Liver (tissue), 3 donors: Measurements from ENCODE around the gene LAG3.

Experiments used
- FOXA1 ChIP-seq: IDR thresholded peaks from 2 replicates; pipeline ENCODE4 v1.6.1; 2016; ENCODE audit warnings: antibody characterized with exemption
- GABPA ChIP-seq, 2 donors: IDR thresholded peaks in 1 of 2; conservative IDR thresholded peaks in 1 of 2; 2 replicates each; pipeline ENCODE4 v1.6.1; 2016; ENCODE audit warnings: antibody characterized with exemption in 2 of 2, mild to moderate bottlenecking in 1 of 2, moderate library complexity in 1 of 2
- HNF4A ChIP-seq, 2 donors: conservative IDR thresholded peaks; 2 replicates each; pipeline ENCODE4 v1.6.1; 2016; ENCODE audit warnings: antibody characterized with exemption in 2 of 2, mild to moderate bottlenecking in 2 of 2
- JUND ChIP-seq, 2 donors: IDR thresholded peaks; 2 replicates each; pipeline ENCODE4 v1.6.1; 2016; ENCODE audit warnings: antibody characterized with exemption in 2 of 2
- NR2F2 ChIP-seq: IDR thresholded peaks from 2 replicates; pipeline ENCODE4 v1.6.1; 2016; ENCODE audit warnings: antibody characterized with exemption
- RAD21 ChIP-seq, 2 donors: IDR thresholded peaks; 2 replicates each; pipeline ENCODE4 v1.6.1; 2016; ENCODE audit warnings: antibody characterized with exemption in 2 of 2, mild to moderate bottlenecking in 2 of 2
- SP1 ChIP-seq: IDR thresholded peaks from 2 replicates; pipeline ENCODE4 v1.6.1; 2018; ENCODE audit warnings: antibody characterized with exemption, mild to moderate bottlenecking
- TAF1 ChIP-seq: conservative IDR thresholded peaks from 2 replicates; pipeline ENCODE4 v1.6.1; 2016; ENCODE audit warnings: antibody characterized with exemption, mild to moderate bottlenecking
- YY1 ChIP-seq: IDR thresholded peaks from 2 replicates; pipeline ENCODE4 v1.6.1; 2016; ENCODE audit warnings: antibody characterized with exemption, mild to moderate bottlenecking
- TF ChIP-seq, protein P1 (sequence below): fragments of 150-350 bp; IDR thresholded peaks from 2 replicates; pipeline ENCODE4 v1.5.1; 2017; ENCODE audit warnings: improper control_type of control experiment, low read depth, low read length; ENCODE audit not compliant: missing input control
- TF ChIP-seq, protein P2 (sequence below): IDR thresholded peaks from 2 replicates; pipeline ENCODE4 v1.6.1; 2016; ENCODE audit warnings: antibody characterized with exemption
- TF ChIP-seq, protein P3 (sequence below): IDR thresholded peaks from 2 replicates; pipeline ENCODE4 v1.6.1; 2016; ENCODE audit warnings: antibody characterized with exemption, mild to moderate bottlenecking
- TF ChIP-seq, protein P4 (sequence below): IDR thresholded peaks from 2 replicates; pipeline ENCODE4 v1.6.1; 2016; ENCODE audit warnings: antibody characterized with exemption
- donor health status: healthy.
- donor health status: healthy.

DNA sequence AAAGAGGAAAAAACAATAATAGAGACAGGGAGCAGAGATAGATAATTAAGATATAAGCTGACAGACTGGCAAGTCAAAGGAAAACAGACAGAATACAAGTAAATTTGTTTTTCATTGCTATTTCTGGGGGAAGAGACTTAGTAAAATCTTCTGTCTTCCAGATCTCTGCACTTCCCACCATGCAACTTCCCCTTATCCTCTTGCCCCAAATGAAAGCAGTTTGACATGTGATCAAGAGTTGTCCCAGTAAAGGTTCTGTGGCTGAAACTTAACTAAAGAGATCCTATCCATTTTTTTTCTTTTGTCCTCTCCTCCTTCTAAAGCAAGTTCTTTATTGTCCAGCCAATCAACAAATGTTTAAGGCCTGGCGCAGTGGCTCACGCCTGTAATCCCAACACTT is 17.9 kb upstream of the LAG3 start:
- TF ChIP-seq, protein P1, sequence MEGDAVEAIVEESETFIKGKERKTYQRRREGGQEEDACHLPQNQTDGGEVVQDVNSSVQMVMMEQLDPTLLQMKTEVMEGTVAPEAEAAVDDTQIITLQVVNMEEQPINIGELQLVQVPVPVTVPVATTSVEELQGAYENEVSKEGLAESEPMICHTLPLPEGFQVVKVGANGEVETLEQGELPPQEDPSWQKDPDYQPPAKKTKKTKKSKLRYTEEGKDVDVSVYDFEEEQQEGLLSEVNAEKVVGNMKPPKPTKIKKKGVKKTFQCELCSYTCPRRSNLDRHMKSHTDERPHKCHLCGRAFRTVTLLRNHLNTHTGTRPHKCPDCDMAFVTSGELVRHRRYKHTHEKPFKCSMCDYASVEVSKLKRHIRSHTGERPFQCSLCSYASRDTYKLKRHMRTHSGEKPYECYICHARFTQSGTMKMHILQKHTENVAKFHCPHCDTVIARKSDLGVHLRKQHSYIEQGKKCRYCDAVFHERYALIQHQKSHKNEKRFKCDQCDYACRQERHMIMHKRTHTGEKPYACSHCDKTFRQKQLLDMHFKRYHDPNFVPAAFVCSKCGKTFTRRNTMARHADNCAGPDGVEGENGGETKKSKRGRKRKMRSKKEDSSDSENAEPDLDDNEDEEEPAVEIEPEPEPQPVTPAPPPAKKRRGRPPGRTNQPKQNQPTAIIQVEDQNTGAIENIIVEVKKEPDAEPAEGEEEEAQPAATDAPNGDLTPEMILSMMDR: no peak
- TF ChIP-seq, protein P2, sequence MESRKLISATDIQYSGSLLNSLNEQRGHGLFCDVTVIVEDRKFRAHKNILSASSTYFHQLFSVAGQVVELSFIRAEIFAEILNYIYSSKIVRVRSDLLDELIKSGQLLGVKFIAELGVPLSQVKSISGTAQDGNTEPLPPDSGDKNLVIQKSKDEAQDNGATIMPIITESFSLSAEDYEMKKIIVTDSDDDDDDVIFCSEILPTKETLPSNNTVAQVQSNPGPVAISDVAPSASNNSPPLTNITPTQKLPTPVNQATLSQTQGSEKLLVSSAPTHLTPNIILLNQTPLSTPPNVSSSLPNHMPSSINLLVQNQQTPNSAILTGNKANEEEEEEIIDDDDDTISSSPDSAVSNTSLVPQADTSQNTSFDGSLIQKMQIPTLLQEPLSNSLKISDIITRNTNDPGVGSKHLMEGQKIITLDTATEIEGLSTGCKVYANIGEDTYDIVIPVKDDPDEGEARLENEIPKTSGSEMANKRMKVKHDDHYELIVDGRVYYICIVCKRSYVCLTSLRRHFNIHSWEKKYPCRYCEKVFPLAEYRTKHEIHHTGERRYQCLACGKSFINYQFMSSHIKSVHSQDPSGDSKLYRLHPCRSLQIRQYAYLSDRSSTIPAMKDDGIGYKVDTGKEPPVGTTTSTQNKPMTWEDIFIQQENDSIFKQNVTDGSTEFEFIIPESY: no peak
- TF ChIP-seq RAD21 (IDR thresholded peaks at IDR 0.05) (no peak), SP1 (no peak), NR2F2 (no peak), GABPA (IDR thresholded peaks at IDR 0.05 in 1 of 2, conservative IDR thresholded peaks at IDR 0.05 in 1 of 2) (no peak), YY1 (no peak), JUND (IDR thresholded peaks at IDR 0.05) (no peak), TAF1 (no peak), FOXA1 (no peak), HNF4A (conservative IDR thresholded peaks at IDR 0.05) (no peak)
- TF ChIP-seq, protein P3, sequence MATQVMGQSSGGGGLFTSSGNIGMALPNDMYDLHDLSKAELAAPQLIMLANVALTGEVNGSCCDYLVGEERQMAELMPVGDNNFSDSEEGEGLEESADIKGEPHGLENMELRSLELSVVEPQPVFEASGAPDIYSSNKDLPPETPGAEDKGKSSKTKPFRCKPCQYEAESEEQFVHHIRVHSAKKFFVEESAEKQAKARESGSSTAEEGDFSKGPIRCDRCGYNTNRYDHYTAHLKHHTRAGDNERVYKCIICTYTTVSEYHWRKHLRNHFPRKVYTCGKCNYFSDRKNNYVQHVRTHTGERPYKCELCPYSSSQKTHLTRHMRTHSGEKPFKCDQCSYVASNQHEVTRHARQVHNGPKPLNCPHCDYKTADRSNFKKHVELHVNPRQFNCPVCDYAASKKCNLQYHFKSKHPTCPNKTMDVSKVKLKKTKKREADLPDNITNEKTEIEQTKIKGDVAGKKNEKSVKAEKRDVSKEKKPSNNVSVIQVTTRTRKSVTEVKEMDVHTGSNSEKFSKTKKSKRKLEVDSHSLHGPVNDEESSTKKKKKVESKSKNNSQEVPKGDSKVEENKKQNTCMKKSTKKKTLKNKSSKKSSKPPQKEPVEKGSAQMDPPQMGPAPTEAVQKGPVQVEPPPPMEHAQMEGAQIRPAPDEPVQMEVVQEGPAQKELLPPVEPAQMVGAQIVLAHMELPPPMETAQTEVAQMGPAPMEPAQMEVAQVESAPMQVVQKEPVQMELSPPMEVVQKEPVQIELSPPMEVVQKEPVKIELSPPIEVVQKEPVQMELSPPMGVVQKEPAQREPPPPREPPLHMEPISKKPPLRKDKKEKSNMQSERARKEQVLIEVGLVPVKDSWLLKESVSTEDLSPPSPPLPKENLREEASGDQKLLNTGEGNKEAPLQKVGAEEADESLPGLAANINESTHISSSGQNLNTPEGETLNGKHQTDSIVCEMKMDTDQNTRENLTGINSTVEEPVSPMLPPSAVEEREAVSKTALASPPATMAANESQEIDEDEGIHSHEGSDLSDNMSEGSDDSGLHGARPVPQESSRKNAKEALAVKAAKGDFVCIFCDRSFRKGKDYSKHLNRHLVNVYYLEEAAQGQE: no peak
- TF ChIP-seq, protein P4, sequence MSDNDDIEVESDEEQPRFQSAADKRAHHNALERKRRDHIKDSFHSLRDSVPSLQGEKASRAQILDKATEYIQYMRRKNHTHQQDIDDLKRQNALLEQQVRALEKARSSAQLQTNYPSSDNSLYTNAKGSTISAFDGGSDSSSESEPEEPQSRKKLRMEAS: no peak
